Measurements from ENCODE around the gene S100Z.

DNA sequence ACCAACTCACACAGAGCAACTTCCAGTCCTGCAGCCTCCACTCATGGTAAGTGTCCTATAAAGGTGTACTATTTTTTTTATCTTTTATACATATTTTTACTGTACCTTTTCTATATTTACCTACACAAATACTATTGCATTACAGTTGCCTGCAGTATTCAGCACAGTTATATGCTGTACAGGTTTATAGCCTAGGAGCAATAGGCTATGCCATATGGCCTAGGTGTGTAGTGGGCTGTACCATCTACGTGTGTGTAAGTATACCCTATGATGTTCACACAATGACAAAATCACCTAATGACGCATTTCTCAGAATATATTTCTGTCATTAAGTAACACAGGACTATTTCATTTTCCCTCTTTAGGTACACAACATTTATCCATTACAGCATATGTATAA, 16.7 kb downstream of the S100Z start:
- TF ChIP-seq, protein P1, sequence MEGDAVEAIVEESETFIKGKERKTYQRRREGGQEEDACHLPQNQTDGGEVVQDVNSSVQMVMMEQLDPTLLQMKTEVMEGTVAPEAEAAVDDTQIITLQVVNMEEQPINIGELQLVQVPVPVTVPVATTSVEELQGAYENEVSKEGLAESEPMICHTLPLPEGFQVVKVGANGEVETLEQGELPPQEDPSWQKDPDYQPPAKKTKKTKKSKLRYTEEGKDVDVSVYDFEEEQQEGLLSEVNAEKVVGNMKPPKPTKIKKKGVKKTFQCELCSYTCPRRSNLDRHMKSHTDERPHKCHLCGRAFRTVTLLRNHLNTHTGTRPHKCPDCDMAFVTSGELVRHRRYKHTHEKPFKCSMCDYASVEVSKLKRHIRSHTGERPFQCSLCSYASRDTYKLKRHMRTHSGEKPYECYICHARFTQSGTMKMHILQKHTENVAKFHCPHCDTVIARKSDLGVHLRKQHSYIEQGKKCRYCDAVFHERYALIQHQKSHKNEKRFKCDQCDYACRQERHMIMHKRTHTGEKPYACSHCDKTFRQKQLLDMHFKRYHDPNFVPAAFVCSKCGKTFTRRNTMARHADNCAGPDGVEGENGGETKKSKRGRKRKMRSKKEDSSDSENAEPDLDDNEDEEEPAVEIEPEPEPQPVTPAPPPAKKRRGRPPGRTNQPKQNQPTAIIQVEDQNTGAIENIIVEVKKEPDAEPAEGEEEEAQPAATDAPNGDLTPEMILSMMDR (IDR thresholded peaks at IDR 0.05 in 4 of 5, conservative IDR thresholded peaks at IDR 0.05 in 1 of 5): no peak
- TF ChIP-seq POLR2A (IDR thresholded peaks at IDR 0.05): no peak

Data from gastrocnemius medialis (tissue), 4 donors.